HEK293T (cell line): ENCODE results near the gene TOR2A.

ENCODE experiments used
- ARNT ChIP-seq: fragments of 450-650 bp; IDR thresholded peaks from 2 replicates; pipeline ENCODE4 v1.6.1; 2017; ENCODE audit warnings: mild to moderate bottlenecking
- BHLHE40 ChIP-seq: fragments of 450-650 bp; IDR thresholded peaks from 2 replicates; pipeline ENCODE4 v1.6.1; 2016; ENCODE audit warnings: mild to moderate bottlenecking, moderate library complexity, borderline replicate concordance
- ELF4 ChIP-seq: fragments of 450-650 bp; IDR thresholded peaks from 2 replicates; pipeline ENCODE4 v1.6.1; 2017; ENCODE audit warnings: antibody characterized with exemption
- FOXK2 ChIP-seq: fragments of 450-650 bp; IDR thresholded peaks from 2 replicates; pipeline ENCODE4 v1.6.1; 2016; ENCODE audit warnings: mild to moderate bottlenecking
- FOXM1 ChIP-seq: fragments of 450-650 bp; IDR thresholded peaks from 2 replicates; pipeline ENCODE4 v1.6.1; 2017; ENCODE audit warnings: mild to moderate bottlenecking, borderline replicate concordance
- LEF1 ChIP-seq: fragments of 450-650 bp; IDR thresholded peaks from 2 replicates; pipeline ENCODE4 v1.6.1; 2017; ENCODE audit warnings: mild to moderate bottlenecking, borderline replicate concordance
- TARDBP ChIP-seq: fragments of 450-650 bp; IDR thresholded peaks from 2 replicates; pipeline ENCODE4 v1.6.1; 2016

- no peak for TF ChIP-seq ELF4
- no peak for TF ChIP-seq FOXM1
- TF ChIP-seq LEF1: no peak
- TF ChIP-seq BHLHE40: no peak
- no peak for TF ChIP-seq ARNT
- no peak for TF ChIP-seq TARDBP
- no peak for TF ChIP-seq FOXK2
These were observed 20.9 kb downstream of the TOR2A start for GRCh38 chr9:127714020-127714750.
